NB4 (cell line): ENCODE measurements around the gene ZNF688.

ENCODE experiments used
- CTCF ChIP-seq: IDR thresholded peaks from one replicate; pipeline ENCODE4 v1.5.1; 2012; ENCODE audit warnings: low read depth, low read length
- MYC ChIP-seq: IDR thresholded peaks from 2 replicates; pipeline ENCODE4 v1.6.1; 2011; ENCODE audit warnings: low read depth, low read length
- POLR2A ChIP-seq: IDR thresholded peaks from 2 replicates; pipeline ENCODE4 v1.6.1; 2011; ENCODE audit warnings: mild to moderate bottlenecking; ENCODE audit not compliant: insufficient read length; ENCODE audit errors: extremely low read depth
- TF ChIP-seq, protein P1 (sequence below): IDR thresholded peaks from 2 replicates; pipeline ENCODE4 v1.6.1; 2011; ENCODE audit warnings: low read depth, low read length

DNA sequence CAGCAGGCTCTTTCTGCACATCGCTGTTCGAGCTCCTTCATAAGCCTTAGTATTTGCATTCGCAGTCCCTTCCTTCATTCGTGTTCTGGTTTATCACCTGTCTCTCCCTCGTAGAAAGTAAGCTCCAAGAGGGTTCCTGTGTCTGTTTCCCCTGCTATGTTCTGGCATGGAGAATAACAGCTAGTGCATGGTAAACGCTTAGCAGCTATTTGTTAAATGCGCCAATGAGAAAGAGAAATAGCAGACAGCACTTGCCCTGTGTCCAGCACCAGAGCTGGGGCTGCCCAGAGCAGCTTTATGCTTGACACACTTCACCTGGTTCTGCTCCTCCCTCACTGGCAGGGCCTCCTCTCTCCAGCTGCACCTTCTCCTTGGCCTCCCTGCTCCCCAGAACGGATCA, 5.5 kb downstream of the ZNF688 start:
- TF ChIP-seq CTCF (no peak), POLR2A (no peak), MYC (no peak)
- TF ChIP-seq, protein P1, sequence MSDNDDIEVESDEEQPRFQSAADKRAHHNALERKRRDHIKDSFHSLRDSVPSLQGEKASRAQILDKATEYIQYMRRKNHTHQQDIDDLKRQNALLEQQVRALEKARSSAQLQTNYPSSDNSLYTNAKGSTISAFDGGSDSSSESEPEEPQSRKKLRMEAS, result no peak
